Adrenal gland (tissue), 5 donors: ENCODE measurements around the gene IFNL1.

ENCODE experiments used
- CTCF ChIP-seq, 6 experiments: fragments of 450-650 bp in 4 of 6; fragments of 200-600 bp in 2 of 6; sonication (generic) in 1 of 6; IDR thresholded peaks; 1 replicate in 5 of 6; 2 replicates in 1 of 6; pipeline versions ENCODE4 v1.5.1 to v1.8.0; 2016 to 2021; ENCODE audit warnings: antibody characterized with exemption in 6 of 6, mild to moderate bottlenecking in 2 of 6, moderate library complexity in 1 of 6
- POLR2A ChIP-seq, 2 donors: fragments of 450-650 bp; IDR thresholded peaks; one replicate each; pipeline ENCODE4 v1.6.1; 2017; ENCODE audit warnings: antibody characterized with exemption in 2 of 2, mild to moderate bottlenecking in 2 of 2, moderate library complexity in 1 of 2
- donor health status: DM: no; HTN: no; CAD: no.

DNA sequence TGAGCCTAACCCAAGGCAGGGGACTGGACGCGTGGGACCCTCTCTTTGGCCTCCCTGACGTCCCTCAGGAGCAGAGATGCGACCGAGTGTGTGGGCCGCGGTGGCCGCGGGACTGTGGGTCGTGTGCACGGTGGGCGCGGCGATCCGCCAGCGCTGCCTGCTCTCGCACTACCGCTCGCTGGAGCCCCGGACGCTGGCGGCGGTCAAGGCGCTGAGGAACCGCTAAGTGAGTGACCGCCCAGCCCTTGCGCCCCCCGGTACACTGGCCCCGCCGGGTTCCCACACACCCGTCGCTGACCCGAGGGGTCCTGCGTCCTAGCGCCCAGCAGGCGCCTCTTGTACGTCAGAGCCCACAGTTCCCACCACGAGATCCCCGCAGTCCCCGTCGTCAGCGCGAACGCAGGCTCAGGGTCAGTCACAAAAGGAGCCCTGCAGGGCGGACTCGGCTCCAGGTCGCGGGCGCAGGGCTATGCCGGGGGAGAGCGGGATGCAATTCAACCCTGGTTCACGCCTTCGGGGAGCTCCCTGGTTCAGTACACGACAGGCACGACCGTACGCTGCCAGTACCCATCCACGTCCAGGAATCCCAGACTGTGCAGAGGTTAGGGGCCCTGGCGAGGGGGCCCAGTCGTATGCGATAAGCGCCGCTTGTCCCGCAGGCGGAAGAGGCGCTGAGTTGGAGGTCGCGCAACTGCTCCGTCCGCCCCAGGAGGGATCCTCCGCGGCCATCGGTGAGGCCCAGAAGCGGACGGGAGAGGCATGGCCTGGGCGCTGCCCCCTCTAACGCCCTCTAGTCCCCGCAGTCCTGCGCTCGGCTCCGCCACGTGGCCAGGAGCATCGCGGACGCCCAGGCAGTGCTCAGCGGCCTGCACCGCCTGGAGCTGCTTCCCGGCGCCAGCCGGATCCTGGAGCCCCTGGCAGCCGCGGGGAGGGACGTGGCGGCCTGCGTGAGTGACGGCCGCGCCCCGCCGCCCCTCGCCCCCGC lies 31.6 kb upstream of the IFNL1 start:
- no peak for TF ChIP-seq CTCF (IDR thresholded peaks at IDR 0.05)
- no peak for TF ChIP-seq POLR2A (IDR thresholded peaks at IDR 0.05)
